ENCODE measurements around the gene KCNH3. TPM values are rescaled to one million over a fixed set of nuclear protein-coding genes. Genes with fewer than 3 reads are reported as not detected.
"Not testable (repeated sequence)": the region's sequence is repeated elsewhere in the genome, so short reads cannot be mapped to it uniquely, and the experiment has no call there.

The KCNH3 gene
- total RNA-seq, 4 donors from 2014 or later = 0.63 to 1.7 (median 0.79) TPM

GRCh38 chr12:49524660-49525324 lies 14.0 kb upstream of the KCNH3 start:
- ATAC-seq (ENCODE audit: low FRiP score) (no peak), DNase-seq (ENCODE audit: low spot score) (no peak)
- TF ChIP-seq CTCF (IDR thresholded peaks at IDR 0.05) = no peak

- DNase-seq (ENCODE audit: low spot score) = no peak
- no peak for ATAC-seq (ENCODE audit: low FRiP score)
These were observed 12.9 kb upstream of the KCNH3 start for GRCh38 chr12:49525942-49526341.

DNA sequence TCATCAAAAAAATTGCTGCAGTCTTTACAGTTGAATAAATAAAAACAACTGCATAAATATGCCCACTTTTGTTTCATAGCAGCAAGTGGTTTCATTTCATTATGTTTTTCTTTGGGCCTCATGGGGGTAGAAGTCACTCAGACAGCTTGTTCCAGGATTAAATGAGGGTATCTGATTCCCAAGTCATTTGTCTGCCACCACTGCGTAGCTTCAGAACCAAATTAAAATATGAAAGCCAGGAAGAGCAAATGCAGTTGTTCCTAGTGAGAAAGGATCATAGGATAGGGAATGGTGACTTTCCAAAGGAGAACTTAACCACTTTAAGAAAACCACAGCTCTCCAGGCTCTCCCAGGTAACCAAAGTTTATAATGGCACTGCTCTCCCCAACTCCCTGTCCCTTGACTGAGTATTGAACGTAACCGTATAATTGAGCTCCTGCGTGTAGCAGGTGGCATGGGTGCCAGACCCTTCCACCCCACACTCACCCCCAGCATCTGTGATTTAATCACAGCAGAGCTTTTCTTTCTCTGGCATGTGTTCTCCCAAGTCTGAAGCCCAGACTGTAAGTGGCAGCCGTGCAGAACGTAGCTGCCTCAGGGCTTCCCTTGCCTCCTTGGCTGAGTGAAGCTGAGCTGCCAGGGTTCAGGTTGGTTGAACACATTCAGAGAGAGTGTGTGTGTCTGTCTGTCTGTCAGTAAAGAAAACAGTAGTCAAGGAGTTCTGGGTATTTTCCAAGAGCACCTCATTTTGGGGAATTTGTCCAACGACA lies 11.3 kb upstream of the KCNH3 start:
- no peak for TF ChIP-seq CTCF (IDR thresholded peaks at IDR 0.05)
- DNase-seq (ENCODE audit: low spot score) (no peak), ATAC-seq (ENCODE audit: low FRiP score) (no peak)

More at GRCh38 chr12:49525942-49526341, 12.9 kb upstream of the KCNH3 start:
- no peak for TF ChIP-seq CTCF (IDR thresholded peaks at IDR 0.05)

GRCh38 chr12:49529414-49529813 lies 9.4 kb upstream of the KCNH3 start:
- ATAC-seq (ENCODE audit: low FRiP score) (no peak), DNase-seq (ENCODE audit: low spot score) (no peak)
- TF ChIP-seq CTCF (IDR thresholded peaks at IDR 0.05) = no peak

DNA sequence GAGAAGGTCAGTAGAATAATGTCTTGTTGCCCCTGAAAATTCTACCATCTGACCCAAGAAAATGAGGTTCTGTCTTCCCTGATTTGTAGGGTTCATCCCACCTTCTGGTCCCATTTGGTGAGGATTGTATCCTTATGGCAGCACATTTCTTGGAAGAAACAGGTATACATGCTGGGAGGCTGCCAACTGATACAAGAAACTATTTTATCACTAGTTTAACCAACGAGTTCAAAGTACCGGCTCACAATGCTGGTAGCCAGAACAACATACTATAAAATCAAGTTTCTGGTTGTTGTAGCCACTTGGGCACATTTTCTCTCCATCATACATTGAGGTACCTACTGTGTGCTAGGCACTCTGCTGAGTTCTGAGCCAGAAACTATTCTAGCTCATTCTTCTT lies 7.1 kb upstream of the KCNH3 start:
- DNase-seq (ENCODE audit: low spot score) = no peak
- ATAC-seq (ENCODE audit: low FRiP score) = no peak
- TF ChIP-seq CTCF (IDR thresholded peaks at IDR 0.05) = no peak

GRCh38 chr12:49533331-49533730 lies 5.5 kb upstream of the KCNH3 start:
- no peak for ATAC-seq (ENCODE audit: low FRiP score)
- no peak for DNase-seq (ENCODE audit: low spot score)
- no peak for TF ChIP-seq CTCF (IDR thresholded peaks at IDR 0.05)

DNA sequence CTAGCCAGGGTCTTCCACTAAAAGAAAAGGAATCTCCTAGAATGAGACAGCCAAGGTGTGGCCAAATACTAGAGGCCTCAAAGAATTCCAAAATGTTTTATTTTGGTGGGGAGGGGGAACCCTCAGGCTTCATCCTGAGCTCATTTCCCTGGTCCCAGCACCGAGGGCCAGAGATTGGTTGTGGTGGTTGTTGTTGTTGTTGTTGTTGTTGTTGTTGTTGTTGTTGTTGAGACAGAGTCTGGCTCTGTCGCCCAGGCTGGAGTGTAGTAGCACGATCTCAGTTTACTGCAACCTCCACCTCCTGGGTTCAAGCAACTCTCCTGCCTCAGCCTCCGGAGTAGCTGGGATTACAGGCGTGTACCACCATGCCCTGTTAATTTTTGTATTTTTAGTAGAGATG lies 4.7 kb upstream of the KCNH3 start:
- not testable (repeated sequence) for DNase-seq (ENCODE audit: low spot score)

More for the DNA sequence above, 4.7 kb upstream of the KCNH3 start:
- ATAC-seq (ENCODE audit: low FRiP score) = not testable (repeated sequence)
